HG03354 (cell line): ENCODE data around the gene TERT.
"Not testable (repeated sequence)": the region's sequence is repeated elsewhere in the genome, so short reads cannot be mapped to it uniquely, and the experiment has no call there.

Experiments
- ATAC-seq: cut with Tn5 transposase; IDR thresholded peaks from one replicate; pipeline ENCODE4 v1.9.1; 2021; ENCODE audit warnings: mild to moderate bottlenecking; ENCODE audit not compliant: unreplicated experiment, poor library complexity, severe bottlenecking

Gene TERT

GRCh38 chr5:1298723-1299510 is 4.0 kb upstream of the TERT start:
- no peak for ATAC-seq

- ATAC-seq: no peak
These were observed 3.2 kb upstream of the TERT start for GRCh38 chr5:1298067-1298551.

DNA sequence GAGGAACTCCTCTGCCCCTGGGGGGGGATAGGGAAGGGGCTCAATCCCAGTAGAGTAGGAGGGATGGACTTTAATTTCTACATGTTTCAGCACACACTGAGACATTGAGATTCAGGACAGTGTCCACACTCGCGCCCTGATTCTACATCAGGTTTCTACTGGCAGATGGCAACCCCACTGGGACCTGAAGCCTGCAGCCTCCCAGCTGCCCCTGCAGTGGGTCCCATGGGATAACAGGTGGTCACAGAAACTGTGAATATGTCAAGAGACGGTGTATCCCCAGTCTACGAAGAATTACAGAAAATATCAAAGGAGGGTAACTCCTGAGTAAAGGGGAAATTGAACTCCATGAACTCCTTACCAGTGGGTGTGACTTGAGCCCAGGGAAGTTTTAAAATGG is 2.4 kb upstream of the TERT start:
- no peak for ATAC-seq

DNA sequence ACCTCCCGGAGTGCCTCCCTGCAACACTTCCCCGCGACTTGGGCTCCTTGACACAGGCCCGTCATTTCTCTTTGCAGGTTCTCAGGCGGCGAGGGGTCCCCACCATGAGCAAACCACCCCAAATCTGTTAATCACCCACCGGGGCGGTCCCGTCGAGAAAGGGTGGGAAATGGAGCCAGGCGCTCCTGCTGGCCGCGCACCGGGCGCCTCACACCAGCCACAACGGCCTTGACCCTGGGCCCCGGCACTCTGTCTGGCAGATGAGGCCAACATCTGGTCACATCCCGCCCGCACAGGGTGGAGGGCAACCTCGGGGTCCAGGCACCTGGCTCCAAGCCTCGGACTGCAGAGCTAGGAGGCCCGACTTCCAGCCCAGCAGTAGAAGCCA is 776 bp upstream of the TERT start:
- no peak for ATAC-seq

- no peak for ATAC-seq
These were observed 548 bp downstream of the TERT start for GRCh38 chr5:1294206-1294834.

DNA sequence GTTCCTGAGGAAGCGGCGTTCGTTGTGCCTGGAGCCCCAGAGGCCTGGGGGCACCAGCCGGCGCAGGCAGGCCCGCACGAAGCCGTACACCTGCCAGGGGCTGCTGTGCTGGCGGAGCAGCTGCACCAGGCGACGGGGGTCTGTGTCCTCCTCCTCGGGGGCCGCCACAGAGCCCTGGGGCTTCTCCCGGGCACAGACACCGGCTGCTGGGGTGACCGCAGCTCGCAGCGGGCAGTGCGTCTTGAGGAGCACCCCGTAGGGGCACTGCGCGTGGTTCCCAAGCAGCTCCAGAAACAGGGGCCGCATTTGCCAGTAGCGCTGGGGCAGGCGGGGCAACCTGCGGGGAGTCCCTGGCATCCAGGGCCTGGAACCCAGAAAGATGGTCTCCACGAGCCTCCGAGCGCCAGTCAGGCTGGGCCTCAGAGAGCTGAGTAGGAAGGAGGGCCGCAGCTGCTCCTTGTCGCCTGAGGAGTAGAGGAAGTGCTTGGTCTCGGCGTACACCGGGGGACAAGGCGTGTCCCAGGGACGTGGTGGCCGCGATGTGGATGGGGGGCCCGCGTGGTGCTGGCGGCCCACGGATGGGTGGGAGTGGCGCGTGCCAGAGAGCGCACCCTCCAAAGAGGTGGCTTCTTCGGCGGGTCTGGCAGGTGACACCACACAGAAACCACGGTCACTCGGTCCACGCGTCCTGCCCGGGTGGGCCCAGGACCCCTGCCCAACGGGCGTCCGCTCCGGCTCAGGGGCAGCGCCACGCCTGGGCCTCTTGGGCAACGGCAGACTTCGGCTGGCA is 1.3 kb downstream of the TERT start:
- ATAC-seq: no peak

GRCh38 chr5:1292846-1293415 is 1.9 kb downstream of the TERT start:
- ATAC-seq: no peak

- ATAC-seq: no peak
These were observed 2.7 kb downstream of the TERT start for GRCh38 chr5:1292139-1292538.

DNA sequence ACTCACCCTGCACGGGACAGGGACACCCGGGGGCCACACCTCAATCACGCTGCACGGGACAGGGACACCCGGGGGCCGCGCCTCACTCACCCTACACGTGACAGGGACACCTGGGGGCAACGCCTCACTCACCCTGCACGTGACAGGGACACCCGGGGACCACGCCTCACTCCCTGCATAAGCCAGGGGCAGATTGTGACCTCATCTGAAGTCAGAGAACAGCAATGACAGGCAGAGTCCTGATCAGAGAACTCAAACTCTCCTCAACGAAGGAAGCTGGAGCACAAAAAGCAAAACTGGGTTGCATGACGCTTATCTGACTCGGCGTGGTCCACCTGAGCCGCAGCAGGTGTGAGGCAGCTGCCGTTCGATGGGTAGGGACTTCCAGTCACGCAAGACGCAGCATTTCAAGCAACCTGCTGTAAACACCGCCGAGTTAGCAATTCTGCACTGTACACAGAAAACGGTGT is 3.2 kb downstream of the TERT start:
- no peak for ATAC-seq

DNA sequence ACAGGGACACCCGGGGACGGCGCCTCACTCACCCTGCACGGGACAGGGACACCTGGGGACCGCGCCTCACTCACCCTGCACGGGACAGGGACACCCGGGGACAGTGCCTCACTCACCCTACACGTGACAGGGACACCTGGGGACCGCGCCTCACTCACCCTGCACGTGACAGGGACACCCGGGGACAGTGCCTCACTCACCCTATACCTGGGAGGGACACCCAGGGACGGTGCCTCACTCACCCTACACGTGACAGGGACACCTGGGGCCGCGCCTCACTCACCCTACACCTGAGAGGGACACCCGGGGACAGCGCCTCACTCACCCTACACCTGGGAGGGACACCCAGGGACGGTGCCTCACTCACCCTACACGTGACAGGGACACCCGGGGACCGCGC is 3.9 kb downstream of the TERT start:
- not testable (repeated sequence) for ATAC-seq

DNA sequence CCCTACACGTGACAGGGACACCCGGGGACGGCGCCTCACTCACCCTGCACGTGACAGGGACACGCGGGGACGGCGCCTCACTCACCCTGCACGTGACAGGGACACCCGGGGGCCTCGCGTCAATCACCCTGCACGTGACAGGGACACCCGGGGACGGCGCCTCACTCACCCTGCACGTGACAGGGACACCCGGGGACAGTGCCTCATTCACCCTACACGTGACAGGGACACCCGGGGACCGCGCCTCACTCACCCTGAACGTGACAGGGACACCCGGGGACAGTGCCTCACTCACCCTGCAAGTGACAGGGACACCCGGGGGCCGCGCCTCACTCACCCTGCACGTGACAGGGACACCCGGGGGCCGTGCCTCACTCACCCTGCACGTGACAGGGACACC is 5.3 kb downstream of the TERT start:
- not testable (repeated sequence) for ATAC-seq

- ATAC-seq: no peak
These were observed 6.2 kb downstream of the TERT start for GRCh38 chr5:1288439-1289335.

GRCh38 chr5:1285883-1286291 is 9.0 kb downstream of the TERT start:
- ATAC-seq: no peak

DNA sequence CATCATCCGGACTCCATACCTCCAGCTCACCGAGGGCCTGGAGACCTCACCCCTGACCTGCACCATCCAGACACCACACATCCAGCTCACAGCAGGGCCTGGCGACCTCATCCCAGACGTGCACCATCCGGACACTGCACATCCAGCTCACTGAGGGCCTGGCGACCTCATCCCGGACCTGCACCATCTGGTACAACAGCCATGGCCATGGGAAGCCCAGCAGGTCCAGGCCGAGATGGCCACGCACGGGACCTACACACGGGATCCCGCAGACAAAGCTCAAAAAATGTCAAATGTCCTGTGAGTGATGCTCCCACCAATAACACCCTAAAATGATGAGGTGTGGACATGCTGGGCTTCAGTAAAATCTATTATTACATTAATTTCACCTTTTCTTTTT is 9.7 kb downstream of the TERT start:
- no peak for ATAC-seq

- ATAC-seq: not testable (repeated sequence)
These were observed 10.4 kb downstream of the TERT start for GRCh38 chr5:1284336-1284970.

- ATAC-seq: not testable (repeated sequence)
These were observed 11.2 kb downstream of the TERT start for GRCh38 chr5:1283729-1284041.

DNA sequence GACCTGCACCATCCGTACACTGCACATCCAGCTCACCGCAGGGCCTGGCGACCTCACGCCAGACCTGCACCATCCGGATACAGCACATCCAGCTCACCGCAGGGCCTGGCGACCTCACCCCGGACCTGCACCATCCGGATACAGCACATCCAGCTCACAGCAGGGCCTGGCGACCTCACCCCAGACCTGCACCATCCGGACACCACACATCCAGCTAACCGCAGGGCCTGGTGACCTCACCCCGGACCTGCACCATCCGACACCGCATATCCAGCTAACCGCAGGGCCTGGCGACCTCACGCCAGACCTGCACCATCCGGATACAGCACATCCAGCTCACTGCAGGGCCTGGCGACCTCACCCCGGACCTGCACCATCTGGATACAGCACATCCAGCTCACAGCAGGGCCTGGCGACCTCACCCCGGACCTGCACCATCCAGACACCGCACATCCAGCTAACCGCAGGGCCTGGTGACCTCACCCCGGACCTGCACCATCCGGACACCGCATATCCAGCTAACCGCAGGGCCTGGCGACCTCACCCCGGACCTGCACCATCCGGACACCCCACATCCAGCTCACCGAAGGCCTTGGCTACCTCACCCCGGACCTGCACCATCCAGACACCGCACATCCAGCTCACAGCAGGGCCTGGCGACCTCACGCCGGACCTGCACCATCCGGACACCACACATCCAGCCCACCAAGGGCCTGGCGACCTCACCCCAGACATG is 11.7 kb downstream of the TERT start:
- not testable (repeated sequence) for ATAC-seq
